HG02884 (cell line): Measurements from ENCODE around the gene FSTL4.
A peak's percentile ranks its signal among the peaks of the same experiment; 100 is the strongest.

Experiments
- ATAC-seq: cut with Tn5 transposase; IDR thresholded peaks from one replicate; pipeline ENCODE4 v1.9.1; 2021; ENCODE audit warnings: mild to moderate bottlenecking, moderate library complexity; ENCODE audit not compliant: unreplicated experiment

The FSTL4 gene

DNA sequence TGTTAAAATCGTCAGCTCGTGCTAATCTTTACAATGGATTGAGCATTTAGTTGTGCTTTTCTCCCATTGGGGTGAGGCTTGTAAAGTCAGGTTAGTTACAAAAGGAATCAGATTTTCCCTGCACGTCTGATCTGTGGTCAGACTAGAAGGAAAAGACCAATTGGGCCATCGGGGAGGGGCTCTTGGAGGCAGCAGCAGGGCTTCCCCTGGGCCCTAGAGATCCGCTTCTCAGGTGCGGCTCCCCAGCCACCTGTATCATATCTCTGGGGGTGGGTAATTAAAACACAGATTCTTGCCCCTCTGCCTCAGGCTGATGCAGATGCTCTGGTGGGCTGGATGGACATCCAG lies 360.2 kb downstream of the FSTL4 start:
- ATAC-seq, result no peak

GRCh38 chr5:133251296-133252132 lies 360.8 kb downstream of the FSTL4 start:
- no peak for ATAC-seq

GRCh38 chr5:133250527-133250926 lies 361.8 kb downstream of the FSTL4 start:
- no peak for ATAC-seq

DNA sequence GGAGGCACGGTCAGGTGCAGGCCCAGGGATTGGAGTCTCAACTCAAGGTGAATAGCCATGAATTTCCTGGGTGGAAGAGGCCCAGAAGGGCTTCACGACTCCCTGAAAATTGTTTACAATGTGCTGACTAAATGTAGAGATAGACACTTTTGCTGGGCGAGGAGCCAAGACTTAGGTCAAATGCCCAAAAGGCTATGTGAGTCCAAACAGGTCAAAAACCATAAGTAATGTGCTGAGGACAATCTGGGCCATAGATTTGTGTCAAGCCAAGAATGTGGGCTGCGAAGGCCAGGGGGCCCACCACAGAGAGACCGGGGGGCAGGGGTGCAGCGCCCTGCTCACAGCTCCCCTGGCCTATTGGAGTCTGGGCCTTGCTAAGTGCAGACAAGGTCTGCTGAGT lies 362.7 kb downstream of the FSTL4 start:
- no peak for ATAC-seq

DNA sequence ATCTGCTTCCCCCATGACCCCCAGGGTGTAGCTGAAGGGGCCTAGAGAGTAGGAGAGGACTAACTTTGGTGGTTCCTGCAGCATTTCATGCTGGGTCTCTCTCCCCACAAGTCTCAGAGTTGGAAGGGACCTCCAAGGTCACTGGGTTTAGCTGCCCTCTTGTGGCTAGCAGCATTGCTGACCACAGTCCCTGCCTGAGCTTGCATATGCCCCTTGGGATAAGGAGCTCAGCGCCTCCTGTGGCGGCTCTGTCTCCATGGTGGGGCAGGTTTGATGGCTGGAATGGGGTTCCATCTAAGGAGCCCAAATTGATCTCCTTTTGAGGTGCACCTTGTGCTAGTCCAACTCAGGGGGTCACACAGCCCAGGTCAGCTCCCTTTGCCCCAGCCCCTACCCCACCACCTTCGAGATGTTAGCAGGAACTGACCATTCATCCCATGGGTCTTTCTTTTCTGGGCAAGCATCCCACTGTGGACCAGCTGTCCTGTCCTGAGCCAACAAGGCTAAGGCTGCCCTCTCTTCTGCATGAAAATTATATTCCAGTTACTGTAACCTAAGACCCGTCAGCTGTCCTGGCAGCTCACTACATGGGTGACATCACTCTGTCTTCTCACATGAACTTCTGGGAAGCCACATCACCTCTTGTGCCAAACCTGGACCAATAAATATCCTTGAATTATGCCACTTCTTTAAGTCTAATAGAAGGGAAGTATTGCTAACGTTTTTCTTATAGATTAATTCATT lies 364.3 kb downstream of the FSTL4 start:
- no peak for ATAC-seq

DNA sequence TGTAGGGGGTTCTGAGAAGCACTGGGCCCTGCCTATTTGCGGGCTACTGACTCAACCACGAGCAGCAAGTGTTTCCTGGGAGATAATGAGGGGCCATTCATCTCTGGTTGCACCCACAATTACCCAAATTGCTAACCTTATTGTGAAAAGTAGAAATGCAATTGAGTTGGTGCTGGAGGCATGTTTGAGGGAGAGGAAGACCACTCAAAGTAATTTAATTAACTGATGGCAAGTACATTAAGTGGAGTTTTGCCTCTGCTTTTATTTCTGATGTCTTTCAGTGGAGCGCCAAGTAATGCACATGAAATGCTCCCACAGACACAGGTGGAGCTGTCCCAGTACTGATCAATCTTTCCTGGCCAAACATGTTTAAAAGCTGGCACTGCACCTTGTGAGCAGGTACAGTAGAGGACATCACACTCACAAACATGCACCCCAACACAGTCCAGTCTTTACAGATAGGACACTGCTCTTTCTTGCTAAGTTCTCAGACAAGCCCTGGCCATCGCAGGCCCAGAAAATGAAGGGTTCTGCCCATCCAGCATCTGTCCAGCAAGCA lies 365.1 kb downstream of the FSTL4 start:
- no peak for ATAC-seq

GRCh38 chr5:133246376-133247150 lies 365.8 kb downstream of the FSTL4 start:
- ATAC-seq, result no peak

- ATAC-seq, result no peak
Observed at GRCh38 chr5:133246053-133246370, 366.3 kb downstream of the FSTL4 start.

DNA sequence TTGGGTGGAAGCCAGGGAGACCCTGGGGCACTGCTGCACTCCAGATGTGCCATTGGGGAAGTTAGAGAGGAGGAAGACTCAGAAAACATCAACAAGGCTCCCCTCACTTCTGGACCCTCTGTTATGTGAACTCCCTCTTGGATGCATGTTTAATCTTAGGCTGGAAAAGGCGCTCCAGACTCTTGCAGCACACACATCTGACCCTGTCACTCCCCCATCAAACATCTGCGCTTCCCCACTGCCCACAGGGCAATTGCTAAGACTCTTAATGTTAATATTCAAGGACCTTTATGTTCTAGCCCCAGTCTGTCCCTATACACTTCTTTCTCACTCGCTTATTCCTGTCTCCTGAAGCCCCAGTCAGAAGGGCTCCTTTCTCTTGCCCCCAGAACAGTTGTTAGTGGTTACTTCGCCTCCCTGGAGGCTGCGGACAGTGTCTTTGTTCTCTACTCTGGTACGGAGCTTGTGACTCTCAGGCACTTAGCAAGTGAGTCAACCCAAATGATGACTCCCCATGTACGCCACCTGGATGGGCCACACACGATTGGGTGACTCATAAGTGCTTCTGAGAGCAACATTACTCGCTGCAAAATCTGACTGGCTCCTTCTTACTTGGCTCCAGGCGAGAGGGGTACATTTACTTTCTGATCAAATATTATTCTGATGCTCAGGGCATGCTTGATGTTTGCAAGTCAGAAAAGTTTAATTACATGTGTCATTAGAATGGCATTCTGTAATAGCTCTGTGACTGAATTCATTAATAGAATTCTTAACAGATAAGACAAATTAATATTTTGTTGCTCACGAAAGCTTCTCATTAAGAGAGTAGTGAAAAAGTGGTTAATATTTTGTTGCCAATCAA lies 366.9 kb downstream of the FSTL4 start:
- ATAC-seq, result no peak

GRCh38 chr5:133244242-133244641 lies 368.1 kb downstream of the FSTL4 start:
- peak; percentile 50 for ATAC-seq

DNA sequence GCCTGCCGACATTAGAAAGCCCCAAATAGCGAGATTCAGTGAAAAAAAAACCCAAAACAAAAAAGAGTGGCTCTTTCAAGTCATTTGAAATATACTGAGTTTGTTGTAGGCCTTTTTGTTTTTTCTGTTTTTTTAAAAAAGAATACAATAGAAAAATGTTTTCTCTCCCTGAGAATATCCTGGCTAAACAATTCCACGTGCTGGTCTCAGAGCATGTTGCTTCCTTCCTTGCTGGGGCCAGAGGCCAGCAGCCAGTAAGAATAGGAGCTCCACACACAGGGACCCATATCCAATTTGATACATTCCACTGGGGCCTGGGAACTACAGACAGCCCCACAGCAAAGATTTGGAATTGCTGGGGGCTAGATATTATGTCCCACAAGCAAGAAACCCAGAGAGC lies 369.1 kb downstream of the FSTL4 start:
- no peak for ATAC-seq

DNA sequence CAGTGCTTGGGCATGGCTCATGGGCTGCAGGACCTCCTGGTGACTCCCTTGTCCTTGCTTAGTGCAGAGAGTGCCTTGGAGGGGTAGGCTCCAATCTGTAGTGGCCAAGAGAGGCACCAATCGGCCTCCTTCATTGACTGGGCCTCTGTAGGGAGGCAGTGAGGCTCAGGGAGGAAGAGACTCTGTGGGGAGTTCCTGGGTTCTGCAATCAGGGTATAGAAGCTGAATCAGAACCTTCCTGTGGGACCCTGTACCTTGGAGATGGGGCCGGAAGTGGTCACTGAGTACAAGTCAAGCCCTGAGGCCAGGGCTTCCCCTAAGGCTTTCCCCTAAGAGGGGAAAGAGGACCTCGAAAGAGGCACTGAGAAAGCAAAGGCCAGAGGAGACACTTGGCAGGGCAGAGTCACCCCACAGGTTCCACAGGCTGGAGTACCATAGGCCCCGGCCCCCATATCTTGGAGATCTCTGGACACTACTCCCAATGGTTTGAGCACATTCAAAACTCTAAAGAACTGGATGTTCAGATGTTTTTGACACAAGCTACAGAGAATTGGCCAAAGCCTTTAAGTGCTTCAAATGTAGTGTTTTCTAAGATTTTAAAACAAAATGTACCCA lies 370.0 kb downstream of the FSTL4 start:
- no peak for ATAC-seq

- ATAC-seq, result no peak
Observed at GRCh38 chr5:133241179-133242092, 370.9 kb downstream of the FSTL4 start.

- peak; percentile 69 for ATAC-seq
Observed at GRCh38 chr5:133240425-133241091, 371.8 kb downstream of the FSTL4 start.

GRCh38 chr5:133238426-133239205 lies 373.7 kb downstream of the FSTL4 start:
- ATAC-seq, result no peak

DNA sequence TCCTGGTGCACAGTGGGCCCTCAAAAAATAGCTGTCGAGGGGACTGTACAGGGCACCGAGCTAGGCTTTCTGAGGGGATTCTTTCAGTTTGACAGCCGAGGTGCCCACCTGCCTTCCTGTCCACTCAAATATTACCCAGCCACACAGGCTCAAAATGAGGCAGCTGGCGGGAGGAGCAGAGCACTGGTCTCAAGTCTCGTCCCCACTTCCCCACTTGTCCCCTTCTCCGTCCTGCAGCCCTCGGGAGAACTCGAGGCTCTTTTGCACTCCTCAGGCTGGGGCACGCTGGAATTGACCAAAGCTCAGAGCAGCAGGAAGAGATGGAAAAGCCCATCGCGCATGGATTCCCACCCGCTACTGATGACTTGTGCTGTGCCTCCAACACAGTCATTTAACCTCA lies 375.4 kb downstream of the FSTL4 start:
- no peak for ATAC-seq

DNA sequence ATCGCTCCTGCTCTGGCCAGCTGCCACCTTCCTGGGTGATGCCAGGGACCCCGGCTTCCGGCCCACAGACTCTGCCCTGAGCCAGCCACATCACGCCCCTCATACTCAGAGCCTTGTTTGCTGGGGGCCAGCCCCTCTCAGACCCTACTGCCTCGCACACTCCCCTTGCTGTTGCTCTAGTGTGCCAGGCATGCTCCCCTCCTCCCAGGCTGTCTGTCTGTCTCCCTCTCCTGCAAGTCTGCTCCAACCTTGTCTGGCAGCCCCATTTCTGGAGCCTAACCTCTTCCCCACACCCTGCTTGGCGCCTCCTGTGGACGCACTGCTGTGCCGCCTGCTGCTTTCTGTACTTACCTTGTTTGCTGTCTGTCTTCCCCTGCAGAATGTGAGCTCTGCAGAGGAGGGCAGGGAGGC lies 375.8 kb downstream of the FSTL4 start:
- ATAC-seq, result no peak
